GM23338 (cell line): ENCODE results near the gene ZNF311. TPM values are rescaled to one million over a fixed set of nuclear protein-coding genes. Genes with fewer than 3 reads are reported as not detected.

Source experiments
- ATAC-seq: fragments of 200-7000 bp; cut with Tn5 transposase; 3 replicates; pipeline ENCODE4 v1.9.1; 2020
- DNase-seq: peaks from one replicate; pipeline ENCODE4 v3.0.0-alpha.2; 2015; ENCODE audit warnings: low spot score
- H2AFZ ChIP-seq: fragments of 200-600 bp; sonication (generic); 2 replicates; pipeline ENCODE4 v1.8.0; 2016; ENCODE audit warnings: antibody characterized with exemption, mild to moderate bottlenecking, moderate library complexity
- H3F3A ChIP-seq: fragments of 200-600 bp; sonication (generic); replicated peaks from 2 replicates; pipeline ENCODE4 v1.8.0; 2017; ENCODE audit warnings: antibody characterized with exemption, mixed run types, low read depth
- H3K27ac ChIP-seq: fragments of 200-600 bp; sonication (generic); 2 replicates; pipeline ENCODE4 v1.6.1; 2016; ENCODE audit warnings: low read depth
- H3K27me3 ChIP-seq: fragments of 200-600 bp; sonication (generic); 2 replicates; pipeline ENCODE4 v1.8.0; 2016; ENCODE audit warnings: mild to moderate bottlenecking, mixed run types, moderate library complexity; ENCODE audit not compliant: insufficient read depth
- H3K36me3 ChIP-seq: fragments of 200-600 bp; sonication (generic); 2 replicates; pipeline ENCODE4 v1.8.0; 2016; ENCODE audit warnings: mild to moderate bottlenecking; ENCODE audit not compliant: insufficient read depth
- H3K4me1 ChIP-seq: fragments of 200-600 bp; sonication (generic); 2 replicates; pipeline ENCODE4 v1.8.0; 2016; ENCODE audit warnings: mild to moderate bottlenecking, moderate library complexity; ENCODE audit not compliant: insufficient read depth
- H3K4me2 ChIP-seq: fragments of 200-600 bp; sonication (generic); 2 replicates; pipeline ENCODE4 v1.7.1; 2017; ENCODE audit warnings: mixed run types
- H3K4me3 ChIP-seq: fragments of 200-600 bp; sonication (generic); 2 replicates; pipeline ENCODE4 v1.6.1; 2016; ENCODE audit warnings: mixed run types
- H3K79me2 ChIP-seq: fragments of 200-600 bp; sonication (generic); replicated peaks from 2 replicates; pipeline ENCODE4 v1.8.0; 2017; ENCODE audit warnings: mild to moderate bottlenecking; ENCODE audit not compliant: insufficient read depth
- H3K9me2 ChIP-seq: fragments of 200-600 bp; sonication (generic); 2 replicates; pipeline ENCODE4 v1.8.0; 2017; ENCODE audit not compliant: insufficient read depth
- H4K20me1 ChIP-seq: fragments of 200-600 bp; sonication (generic); replicated peaks from 2 replicates; pipeline ENCODE4 v1.8.0; 2017; ENCODE audit warnings: mild to moderate bottlenecking; ENCODE audit not compliant: insufficient read depth
- H3K27ac Mint-ChIP-seq: 2 replicates; pipeline ENCODE4 v1.8.0; 2020; ENCODE audit warnings: inconsistent platforms, mild to moderate bottlenecking, moderate library complexity, mixed read lengths
- H3K27me3 Mint-ChIP-seq: 3 replicates; pipeline ENCODE4 v1.8.0; 2022; ENCODE audit warnings: low read depth, mild to moderate bottlenecking, moderate library complexity, mixed read lengths, inconsistent platforms; ENCODE audit not compliant: insufficient read depth, poor library complexity
- H3K36me3 Mint-ChIP-seq: 3 replicates; pipeline ENCODE4 v1.8.0; 2021; ENCODE audit warnings: low read depth, mild to moderate bottlenecking, inconsistent platforms, moderate library complexity, mixed read lengths
- H3K4me1 Mint-ChIP-seq: 3 replicates; pipeline ENCODE4 v1.8.0; 2020; ENCODE audit warnings: mild to moderate bottlenecking, inconsistent platforms, mixed read lengths
- H3K4me3 Mint-ChIP-seq: 3 replicates; pipeline ENCODE4 v1.8.0; 2021; ENCODE audit warnings: moderate library complexity, mild to moderate bottlenecking, inconsistent platforms, mixed read lengths
- H3K9me3 Mint-ChIP-seq: 3 replicates; pipeline ENCODE4 v1.8.0; 2020; ENCODE audit warnings: moderate library complexity, mild to moderate bottlenecking, inconsistent platforms, mixed read lengths
- CREB1 ChIP-seq: fragments of 250-450 bp; sonication (Bioruptor Pico); IDR thresholded peaks from 2 replicates; pipeline ENCODE4 v1.5.0; 2020; ENCODE audit warnings: low read depth, mild to moderate bottlenecking, moderate library complexity
- CTCF ChIP-seq, 2 experiments: fragments of 200-600 bp in 1 of 2; sonication (generic) in 1 of 2; conservative IDR thresholded peaks; 2 replicates each; pipeline versions ENCODE4 v1.5.1 to v1.6.1; 2016 to 2017; ENCODE audit warnings: antibody characterized with exemption in 2 of 2, low read depth in 2 of 2, mild to moderate bottlenecking in 2 of 2, moderate library complexity in 1 of 2
- POLR2AphosphoS5 ChIP-seq: IDR thresholded peaks from 2 replicates; pipeline ENCODE4 v1.6.1; 2016; ENCODE audit warnings: antibody characterized with exemption, low read depth
- REST ChIP-seq: IDR thresholded peaks from one replicate; pipeline ENCODE4 v1.6.1; 2018; ENCODE audit warnings: antibody characterized with exemption; ENCODE audit not compliant: unreplicated experiment
- polyA plus RNA-seq: library from polyadenylated mRNA; unstranded; fragments of >200 nt; fragmentation: Nextera tagmentation; extraction: Ambion mirVana; gene quantifications from 2 replicates; pipeline ENCODE4 v1.2.1, GENCODE V29; 2016
- total RNA-seq: library from RNA; depleted of rRNA; stranded (reverse); fragments of >200 nt; shearing (Covaris generic); gene quantifications from 2 replicates; pipeline ENCODE4 v1.2.3, GENCODE V29; 2014

Gene ZNF311
- total and polyA plus RNA-seq, 2 experiments from 2014 or later = 1.5 to 1.8 TPM

- Mint-ChIP-seq H3K4me1 (peaks cover 50% of the 10 kb centered on the region), H3K27me3 (peaks cover 30% of the 10 kb centered on the region), H3K4me3 (peak overlapping the region; percentile 87), H3K9me3 (peaks cover 9% of the 10 kb centered on the region; the same call in 2 of the 3 replicates), H3K36me3 (peaks cover 8% of the 10 kb centered on the region; the same call in 2 of the 3 replicates), H3K27ac (peak overlapping the region; percentile 98)
- peak; percentile 82 for DNase-seq
- peak overlapping the region; percentile 77 for H3K4me3 ChIP-seq
- peaks cover 34% of the 10 kb centered on the region for H3K27me3 ChIP-seq
- H3K27ac ChIP-seq = no peak overlapping the region
- H3F3A ChIP-seq = peaks cover 8% of the 10 kb centered on the region
- no peaks in the 10 kb centered on the region for H4K20me1 ChIP-seq
- H3K4me1 ChIP-seq = peaks cover 21% of the 10 kb centered on the region; the same call in 1 of the 2 replicates
- ATAC-seq = peak; percentile 7
- peak overlapping the region; percentile 10; the same call in 1 of the 2 replicates for H2AFZ ChIP-seq
- H3K9me2 ChIP-seq = no peaks in the 10 kb centered on the region
- H3K4me2 ChIP-seq = peak overlapping the region; percentile 77
- TF ChIP-seq CREB1 (CRISPR knock-in tag) (peak; percentile 64), REST (no peak), CTCF (conservative IDR thresholded peaks at IDR 0.05; ENCODE audit: low read depth in 2 of 2) (peak in 1 of 2 experiments; percentile 32; a peak in 2 of 4 replicates)
- no peaks in the 10 kb centered on the region for H3K79me2 ChIP-seq
- H3K36me3 ChIP-seq = no peaks in the 10 kb centered on the region
Measured at GRCh38 chr6:28981833-28982475, 23.2 kb downstream of the ZNF311 start.

GRCh38 chr6:28981431-28981832 lies 23.7 kb downstream of the ZNF311 start:
- Mint-ChIP-seq H3K27me3 (peaks cover 27% of the 10 kb centered on the region), H3K27ac (peak overlapping the region; percentile 98; the same call in 1 of the 2 replicates), H3K4me1 (peaks cover 50% of the 10 kb centered on the region), H3K4me3 (peak overlapping the region; percentile 87), H3K36me3 (peaks cover 4% of the 10 kb centered on the region; the same call in 1 of the 3 replicates), H3K9me3 (peaks cover 6% of the 10 kb centered on the region; the same call in 2 of the 3 replicates)
- H3K9me2 ChIP-seq = no peaks in the 10 kb centered on the region
- H3K4me2 ChIP-seq = peak overlapping the region; percentile 77
- no peak overlapping the region for H3K27ac ChIP-seq
- H3K36me3 ChIP-seq = no peaks in the 10 kb centered on the region
- H4K20me1 ChIP-seq = no peaks in the 10 kb centered on the region
- H3K4me3 ChIP-seq = peak overlapping the region; percentile 77
- peaks cover 26% of the 10 kb centered on the region; the same call in 1 of the 2 replicates for H3K4me1 ChIP-seq
- DNase-seq (peak; percentile 77), ATAC-seq (no peak)
- H2AFZ ChIP-seq = no peak overlapping the region
- no peaks in the 10 kb centered on the region for H3K79me2 ChIP-seq
- peaks cover 39% of the 10 kb centered on the region for H3K27me3 ChIP-seq
- peaks cover 13% of the 10 kb centered on the region for H3F3A ChIP-seq
- TF ChIP-seq POLR2AphosphoS5 (no peak), CTCF (conservative IDR thresholded peaks at IDR 0.05; ENCODE audit: low read depth in 2 of 2) (peak in 1 of 2 experiments; percentile 5; a peak in 1 of 4 replicates)
